Measurements from ENCODE around the gene TGFB2.
A peak's percentile ranks its signal among the peaks of the same experiment; 100 is the strongest.

The TGFB2 gene

GRCh38 chr1:218336328-218336727 is 8.8 kb upstream of the TGFB2 start:
- no peak for DNase-seq

DNA sequence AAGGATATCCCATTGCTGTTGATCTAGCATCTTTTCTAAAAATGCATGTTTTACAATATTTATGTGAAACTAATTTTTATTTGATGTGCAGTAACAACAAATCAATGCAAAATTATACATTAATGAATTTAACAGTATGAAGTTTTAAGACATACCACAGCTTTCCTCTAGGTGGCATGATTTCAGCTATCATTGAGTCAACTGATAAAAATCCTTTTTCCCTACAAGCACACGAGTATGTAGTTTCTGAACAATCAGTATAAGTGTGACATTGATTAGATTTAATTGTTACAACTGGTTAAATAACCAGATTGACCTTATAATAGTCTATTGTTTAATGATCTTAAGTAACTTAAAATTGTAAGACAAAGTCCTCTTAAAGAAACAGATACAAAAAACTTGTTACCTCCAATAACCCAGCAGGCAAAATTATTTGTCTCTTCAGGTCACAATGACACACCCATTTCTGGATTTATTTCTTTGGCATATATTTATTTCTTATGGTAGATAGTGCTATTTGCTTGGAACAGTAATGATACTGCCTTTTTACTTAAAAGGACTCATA is 5.8 kb upstream of the TGFB2 start:
- DNase-seq: no peak

GRCh38 chr1:218341325-218341724 is 3.8 kb upstream of the TGFB2 start:
- no peak for DNase-seq

- DNase-seq: no peak
Measured at GRCh38 chr1:218342091-218342490, 3.0 kb upstream of the TGFB2 start.

GRCh38 chr1:218345673-218346390 is 696 bp downstream of the TGFB2 start:
- peak; percentile 45 for DNase-seq

DNA sequence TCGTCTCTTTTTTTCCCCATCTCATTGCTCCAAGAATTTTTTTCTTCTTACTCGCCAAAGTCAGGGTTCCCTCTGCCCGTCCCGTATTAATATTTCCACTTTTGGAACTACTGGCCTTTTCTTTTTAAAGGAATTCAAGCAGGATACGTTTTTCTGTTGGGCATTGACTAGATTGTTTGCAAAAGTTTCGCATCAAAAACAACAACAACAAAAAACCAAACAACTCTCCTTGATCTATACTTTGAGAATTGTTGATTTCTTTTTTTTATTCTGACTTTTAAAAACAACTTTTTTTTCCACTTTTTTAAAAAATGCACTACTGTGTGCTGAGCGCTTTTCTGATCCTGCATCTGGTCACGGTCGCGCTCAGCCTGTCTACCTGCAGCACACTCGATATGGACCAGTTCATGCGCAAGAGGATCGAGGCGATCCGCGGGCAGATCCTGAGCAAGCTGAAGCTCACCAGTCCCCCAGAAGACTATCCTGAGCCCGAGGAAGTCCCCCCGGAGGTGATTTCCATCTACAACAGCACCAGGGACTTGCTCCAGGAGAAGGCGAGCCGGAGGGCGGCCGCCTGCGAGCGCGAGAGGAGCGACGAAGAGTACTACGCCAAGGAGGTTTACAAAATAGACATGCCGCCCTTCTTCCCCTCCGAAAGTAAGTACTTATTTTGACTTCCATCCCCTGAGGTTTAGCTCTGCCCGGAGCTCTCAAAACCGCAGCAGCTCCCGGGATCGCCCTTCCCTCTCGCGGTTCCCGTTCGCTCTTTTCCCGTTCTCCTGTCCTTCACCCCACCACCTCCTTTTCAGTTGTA is 1.5 kb downstream of the TGFB2 start:
- DNase-seq: no peak

GRCh38 chr1:218347336-218347722 is 2.2 kb downstream of the TGFB2 start:
- no peak for DNase-seq

DNA sequence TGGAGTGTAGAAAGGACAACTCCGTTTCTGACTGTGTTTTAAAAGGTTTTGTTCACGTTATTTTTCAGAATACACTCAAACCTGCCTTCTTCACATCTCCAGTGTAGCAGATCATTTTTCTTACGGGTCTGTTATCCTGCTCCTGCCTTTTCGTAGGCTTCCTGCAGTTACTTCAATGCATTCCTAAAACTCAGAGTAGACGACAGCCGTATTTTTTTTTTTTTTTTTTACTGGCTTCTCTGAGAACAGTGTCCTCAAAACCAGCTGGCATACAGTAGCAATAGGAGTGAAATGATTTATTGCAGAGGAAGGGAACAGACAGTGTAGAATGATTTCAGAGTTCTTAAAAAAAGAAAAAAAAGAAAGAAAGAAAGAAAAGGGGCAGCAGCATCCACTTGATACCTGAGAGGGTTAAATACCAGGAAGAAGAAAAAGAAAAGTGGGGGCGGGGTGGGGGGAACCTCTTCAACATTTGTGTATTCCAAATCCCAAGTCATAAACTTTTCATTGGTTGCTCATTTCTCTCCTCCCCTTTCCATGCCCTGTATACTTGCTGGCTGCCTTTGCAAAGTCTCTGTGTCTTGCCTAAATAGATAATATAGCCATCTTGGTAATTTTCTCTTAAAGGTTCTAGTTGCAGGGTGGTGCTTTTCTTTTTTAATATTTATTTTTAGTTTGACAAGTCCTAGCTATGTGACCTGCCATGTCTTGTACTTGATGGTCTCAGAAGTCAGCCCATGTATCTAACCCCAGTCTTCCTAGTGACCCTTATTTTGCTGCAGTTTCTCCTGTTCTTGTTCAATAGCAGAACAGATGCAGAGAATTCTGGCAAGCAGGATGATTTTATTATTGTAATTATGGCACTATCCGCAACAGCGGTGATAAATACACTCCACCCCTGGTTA is 2.8 kb downstream of the TGFB2 start:
- no peak for DNase-seq

GRCh38 chr1:218348628-218349071 is 3.5 kb downstream of the TGFB2 start:
- no peak for DNase-seq

GRCh38 chr1:218349348-218350034 is 4.4 kb downstream of the TGFB2 start:
- DNase-seq: no peak

- no peak for DNase-seq
Measured at GRCh38 chr1:218350035-218350525, 4.9 kb downstream of the TGFB2 start.

DNA sequence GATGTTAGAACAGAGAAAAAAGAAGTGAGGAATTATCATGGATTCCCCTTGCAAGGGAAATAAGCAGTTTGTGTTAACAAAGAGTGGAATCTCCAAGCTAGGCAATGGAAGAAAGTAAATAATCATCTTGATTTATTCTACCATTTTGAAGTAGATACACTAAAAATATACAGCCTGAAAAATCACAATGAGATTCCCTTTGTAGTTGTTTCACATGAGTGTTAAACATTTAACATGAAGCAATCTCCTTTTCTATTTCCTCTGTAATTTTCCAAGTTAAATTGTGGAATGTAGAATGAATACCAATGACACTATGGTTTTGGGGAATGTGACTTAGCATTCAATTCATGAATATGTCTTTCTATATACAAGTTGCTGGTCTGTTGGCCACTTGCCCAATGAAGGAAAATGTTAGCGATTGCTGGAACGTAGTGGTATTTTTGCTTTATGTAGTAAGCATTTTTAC is 5.7 kb downstream of the TGFB2 start:
- no peak for DNase-seq

DNA sequence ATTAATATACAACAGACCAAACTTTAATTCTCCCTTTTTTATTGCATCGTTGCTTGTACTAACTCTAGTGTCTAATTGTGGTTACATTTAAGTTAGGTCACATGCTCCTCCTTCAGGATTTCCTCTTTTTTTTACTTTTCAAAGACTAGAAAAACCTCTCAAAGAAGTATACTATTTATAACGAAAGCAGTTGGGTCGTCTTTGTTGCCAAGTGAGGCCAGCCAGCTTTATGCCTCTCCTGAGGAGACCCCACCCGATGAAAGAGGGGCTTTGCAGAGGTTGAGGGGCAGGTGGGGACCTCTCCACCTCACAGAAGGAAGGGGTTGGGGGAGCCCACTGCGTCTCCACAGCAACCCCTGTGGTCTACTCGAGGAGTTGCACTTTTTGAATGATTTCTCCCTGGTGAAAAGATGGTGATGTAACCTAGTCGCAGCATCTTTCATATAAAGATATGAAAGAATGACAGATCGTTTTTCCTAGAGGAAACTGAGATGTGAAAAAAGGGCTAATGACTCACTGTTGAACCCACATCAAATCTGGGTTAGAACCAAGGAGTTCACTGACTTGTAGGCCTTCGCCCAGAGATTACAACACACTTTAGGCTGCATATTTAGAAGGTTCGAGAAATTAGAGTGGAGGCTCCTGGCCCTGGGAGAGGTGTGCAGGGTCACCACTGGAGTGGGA is 6.4 kb downstream of the TGFB2 start:
- no peak for DNase-seq

DNA sequence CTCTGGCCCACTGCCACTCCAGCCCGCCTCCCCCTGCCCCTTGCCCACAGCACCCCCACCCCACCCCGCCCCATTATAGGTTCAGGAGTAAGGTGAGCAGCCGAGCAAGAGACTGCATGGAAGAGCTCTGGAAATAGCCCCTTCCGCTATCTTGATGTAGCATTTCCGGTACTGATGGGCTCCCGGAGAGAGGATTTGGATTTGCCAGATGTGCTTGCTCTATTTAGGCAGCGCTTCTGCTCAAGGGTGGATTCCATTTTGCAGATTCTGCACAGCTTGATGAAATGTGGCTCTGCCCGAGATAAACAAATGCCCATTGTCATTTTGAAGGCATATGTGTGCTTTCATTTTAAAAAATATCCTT is 6.9 kb downstream of the TGFB2 start:
- no peak for DNase-seq

- no peak for DNase-seq
Measured at GRCh38 chr1:218353656-218354055, 8.5 kb downstream of the TGFB2 start.

DNA sequence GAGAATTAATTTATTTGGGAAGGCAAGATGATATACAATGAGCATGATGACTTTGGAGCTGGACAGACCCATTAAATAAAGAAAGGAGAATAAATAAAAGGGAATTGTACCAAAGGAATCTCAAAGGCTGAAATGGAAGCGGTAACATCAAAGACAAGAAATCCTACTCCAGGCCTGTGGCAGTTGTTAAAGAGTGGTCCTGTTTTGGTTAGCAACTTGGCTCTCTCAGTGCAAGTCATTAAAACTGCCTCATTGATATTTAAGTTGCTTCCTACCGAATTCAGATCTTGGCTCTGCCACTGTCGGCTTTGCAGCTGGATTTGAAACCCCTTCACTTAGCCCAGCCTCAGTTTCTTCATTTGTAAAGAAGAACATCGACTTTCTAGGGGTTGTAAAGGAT is 10.1 kb downstream of the TGFB2 start:
- DNase-seq: no peak

GRCh38 chr1:218357211-218357892 is 12.2 kb downstream of the TGFB2 start:
- DNase-seq: no peak

GRCh38 chr1:218357893-218358232 is 12.7 kb downstream of the TGFB2 start:
- DNase-seq: no peak

DNA sequence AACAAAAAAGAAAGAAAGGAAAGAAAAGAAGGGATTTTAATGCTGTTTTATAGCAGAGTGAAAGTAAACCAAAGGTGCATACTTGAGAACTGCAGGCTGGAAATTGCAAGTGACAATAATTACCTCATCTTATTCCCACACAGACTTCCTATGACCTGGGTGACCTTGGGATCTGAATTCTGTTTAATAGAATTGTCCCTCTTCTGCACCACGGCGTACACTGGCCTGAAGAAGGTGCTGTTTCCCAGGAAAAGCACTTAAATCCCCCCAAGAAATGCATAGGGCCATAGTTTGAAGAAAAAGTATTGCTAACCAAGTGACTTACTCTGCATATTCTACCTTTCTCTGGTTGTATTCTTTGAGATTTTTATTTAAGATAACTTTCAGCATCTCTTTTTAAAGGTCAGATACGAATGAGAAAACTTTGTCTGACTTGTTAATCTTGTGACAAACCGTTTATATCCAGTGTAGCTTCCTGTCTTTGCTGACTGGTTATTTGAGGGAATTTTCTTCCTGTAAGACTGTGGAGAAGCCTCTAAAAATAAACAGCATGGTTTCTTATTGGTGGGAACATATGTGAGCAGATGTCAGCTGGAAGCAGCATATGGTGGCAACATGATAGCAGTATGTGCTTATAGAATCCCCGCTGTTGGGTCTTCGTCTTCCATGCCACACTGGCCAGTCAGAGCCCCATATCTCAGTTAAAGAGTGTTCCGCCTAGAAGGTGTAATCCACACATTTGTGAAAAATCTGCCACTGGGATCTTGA is 16.3 kb downstream of the TGFB2 start:
- no peak for DNase-seq

GRCh38 chr1:218362418-218363076 is 17.4 kb downstream of the TGFB2 start:
- no peak for DNase-seq
